H9 (cell line): ENCODE measurements around the gene GRIK1. TPM values are rescaled to one million over a fixed set of nuclear protein-coding genes. Genes with fewer than 3 reads are reported as not detected.
"Not testable (repeated sequence)": the region's sequence is repeated elsewhere in the genome, so short reads cannot be mapped to it uniquely, and the experiment has no call there.

Experiments used
- DNase-seq: peaks from one replicate; pipeline ENCODE4 v3.0.0-alpha.2; 2017
- H2AFZ ChIP-seq: one replicate; pipeline ENCODE4 v1.6.1; 2013; ENCODE audit warnings: mild to moderate bottlenecking, low read length, control low read depth, moderate library complexity
- H2AK5ac ChIP-seq: 2 replicates; pipeline ENCODE4 v1.6.1; 2013; ENCODE audit warnings: low read length, control low read depth, mixed read lengths; ENCODE audit not compliant: insufficient read length
- H2BK120ac ChIP-seq: one replicate; pipeline ENCODE4 v1.6.1; 2013; ENCODE audit warnings: low read depth, mild to moderate bottlenecking, low read length, control low read depth, inconsistent platforms; ENCODE audit not compliant: poor library complexity, severe bottlenecking
- H2BK12ac ChIP-seq: 2 replicates; pipeline ENCODE4 v1.6.1; 2013; ENCODE audit warnings: low read length, control low read depth, mixed read lengths, low read depth; ENCODE audit not compliant: insufficient read length
- H2BK15ac ChIP-seq: 2 replicates; pipeline ENCODE4 v1.6.1; 2013; ENCODE audit warnings: low read depth, low read length, control low read depth
- H2BK20ac ChIP-seq: one replicate; pipeline ENCODE4 v1.6.1; 2013; ENCODE audit warnings: low read depth, mild to moderate bottlenecking, low read length, control low read depth, inconsistent platforms; ENCODE audit not compliant: poor library complexity, severe bottlenecking
- H2BK5ac ChIP-seq: 2 replicates; pipeline ENCODE4 v1.6.1; 2013; ENCODE audit warnings: low read length, control low read depth, mixed read lengths; ENCODE audit not compliant: insufficient read length
- H3K14ac ChIP-seq: 2 replicates; pipeline ENCODE4 v1.6.1; 2013; ENCODE audit warnings: low read length, control low read depth; ENCODE audit not compliant: insufficient read depth
- H3K18ac ChIP-seq: 2 replicates; pipeline ENCODE4 v1.6.1; 2013; ENCODE audit warnings: low read depth, mild to moderate bottlenecking, mixed read lengths, low read length, control low read depth; ENCODE audit not compliant: insufficient read length
- H3K23ac ChIP-seq: 2 replicates; pipeline ENCODE4 v1.6.1; 2013; ENCODE audit warnings: low read length, control low read depth, mixed read lengths, low read depth; ENCODE audit not compliant: insufficient read length
- H3K23me2 ChIP-seq: 2 replicates; pipeline ENCODE4 v1.6.1; 2013; ENCODE audit warnings: low read depth, mild to moderate bottlenecking, mixed read lengths, low read length, control low read depth; ENCODE audit not compliant: insufficient read length, poor library complexity, severe bottlenecking
- H3K27ac ChIP-seq: 2 replicates; pipeline ENCODE4 v1.5.1; 2013; ENCODE audit warnings: low read length, control low read depth, mixed read lengths, low read depth; ENCODE audit not compliant: insufficient read length
- H3K27me3 ChIP-seq: 2 replicates; pipeline ENCODE4 v1.6.1; 2013; ENCODE audit warnings: low read length, control low read depth, inconsistent platforms; ENCODE audit not compliant: insufficient read depth
- H3K4ac ChIP-seq: 2 replicates; pipeline ENCODE4 v1.6.1; 2013; ENCODE audit warnings: low read depth, mild to moderate bottlenecking, control low read depth, inconsistent platforms, low read length, moderate library complexity
- H3K4me1 ChIP-seq: 2 replicates; pipeline ENCODE4 v1.6.1; 2013; ENCODE audit warnings: low read length, control low read depth, inconsistent platforms; ENCODE audit not compliant: insufficient read depth
- H3K4me2 ChIP-seq: 2 replicates; pipeline ENCODE4 v1.6.1; 2013; ENCODE audit warnings: low read length, control low read depth, mixed read lengths; ENCODE audit not compliant: insufficient read length, insufficient read depth
- H3K56ac ChIP-seq: 2 replicates; pipeline ENCODE4 v1.6.1; 2013; ENCODE audit warnings: low read depth, mild to moderate bottlenecking, mixed read lengths, low read length, control low read depth; ENCODE audit not compliant: insufficient read length
- H3K79me1 ChIP-seq: 2 replicates; pipeline ENCODE4 v1.6.1; 2013; ENCODE audit warnings: low read depth, mild to moderate bottlenecking, moderate library complexity, low read length, control low read depth, inconsistent platforms; ENCODE audit not compliant: insufficient read depth, poor library complexity, severe bottlenecking
- H3K79me2 ChIP-seq: 2 replicates; pipeline ENCODE4 v1.6.1; 2013; ENCODE audit warnings: low read length, control low read depth, inconsistent platforms; ENCODE audit not compliant: insufficient read depth
- H3K9ac ChIP-seq: 2 replicates; pipeline ENCODE4 v1.6.1; 2013; ENCODE audit warnings: low read length, control low read depth, mixed read lengths; ENCODE audit not compliant: insufficient read length; ENCODE audit errors: extremely low read depth
- H3K9me3 ChIP-seq: one replicate; pipeline ENCODE4 v1.6.1; 2013; ENCODE audit warnings: low read depth, low read length, inconsistent platforms; ENCODE audit not compliant: control insufficient read depth
- H3T11ph ChIP-seq: one replicate; pipeline ENCODE4 v1.6.1; 2013; ENCODE audit warnings: mild to moderate bottlenecking, low read length, control low read depth, inconsistent platforms
- H4K20me1 ChIP-seq: one replicate; pipeline ENCODE4 v1.6.1; 2013; ENCODE audit not compliant: control insufficient read depth, insufficient read length, insufficient read depth
- H4K5ac ChIP-seq: 2 replicates; pipeline ENCODE4 v1.6.1; 2013; ENCODE audit warnings: low read depth, mild to moderate bottlenecking, mixed read lengths, low read length, control low read depth; ENCODE audit not compliant: insufficient read length
- H4K8ac ChIP-seq: replicated peaks from 2 replicates; pipeline ENCODE4 v1.6.1; 2013; ENCODE audit warnings: low read length, control low read depth, mixed read lengths, low read depth; ENCODE audit not compliant: insufficient read length
- H4K91ac ChIP-seq: 2 replicates; pipeline ENCODE4 v1.6.1; 2013; ENCODE audit warnings: low read depth, mild to moderate bottlenecking, moderate library complexity, mixed read lengths, low read length, control low read depth; ENCODE audit not compliant: insufficient read length
- H3K27ac Mint-ChIP-seq, 3 experiments: 2 replicates in 2 of 3; 3 replicates in 1 of 3; pipeline ENCODE4 v1.8.0; 2020 to 2021; ENCODE audit warnings: mixed read lengths in 3 of 3, mild to moderate bottlenecking in 1 of 3, moderate library complexity in 1 of 3
- H3K27me3 Mint-ChIP-seq: 2 replicates; pipeline ENCODE4 v1.8.0; 2021; ENCODE audit warnings: low read depth, mild to moderate bottlenecking, moderate library complexity, mixed read lengths
- H3K36me3 Mint-ChIP-seq, 3 experiments: 2 replicates in 2 of 3; 3 replicates in 1 of 3; pipeline ENCODE4 v1.8.0; 2020 to 2021; ENCODE audit warnings: low read depth in 3 of 3, mixed read lengths in 3 of 3; ENCODE audit not compliant: insufficient read depth in 1 of 3
- H3K4me1 Mint-ChIP-seq, 2 experiments: 2 replicates each; pipeline ENCODE4 v1.8.0; 2020; ENCODE audit warnings: mixed read lengths in 2 of 2
- H3K4me3 Mint-ChIP-seq, 2 experiments: 2 replicates in 1 of 2; 3 replicates in 1 of 2; pipeline ENCODE4 v1.8.0; 2020 to 2021; ENCODE audit warnings: mild to moderate bottlenecking in 2 of 2, mixed read lengths in 2 of 2, moderate library complexity in 1 of 2
- H3K9me3 Mint-ChIP-seq, 2 experiments: 2 replicates in 1 of 2; 3 replicates in 1 of 2; pipeline ENCODE4 v1.8.0; 2020; ENCODE audit warnings: mild to moderate bottlenecking in 2 of 2, mixed read lengths in 2 of 2, moderate library complexity in 1 of 2
- WGBS: extraction: QIAGEN DNeasy Blood & Tissue Kit; methylation state at CpG from one replicate; pipeline ENCODE4 v1.1.7; 2013; ENCODE audit warnings: missing lambda C conversion rate, low lambda C conversion rate, mixed read lengths; ENCODE audit not compliant: insufficient read length; ENCODE audit errors: extremely low coverage; 5-methylcytosine and 5-hydroxymethylcytosine counted together
- total RNA-seq: library from RNA; stranded (reverse); gene quantifications from 2 replicates; pipeline ENCODE4 v1.2.1, GENCODE V29; 2021
- TF ChIP-seq, protein P1 (sequence below): fragments of 200-600 bp; sonication (generic); conservative IDR thresholded peaks from 3 replicates; pipeline ENCODE4 v1.8.0; 2021; ENCODE audit warnings: antibody characterized with exemption, mild to moderate bottlenecking

The GRIK1 gene
- total RNA-seq, 1 experiment from 2014 or later: not detected

GRCh38 chr21:29606613-29607012, 333.2 kb downstream of the GRIK1 start:
- no peak overlapping the region for H3K27ac Mint-ChIP-seq
- Histone ChIP-seq H3K23me2 (no peaks in the 10 kb centered on the region), H2BK12ac (no peak overlapping the region), H3K79me2 (no peaks in the 10 kb centered on the region), H2BK5ac (no peak overlapping the region), H3K56ac (no peak overlapping the region), H2AK5ac (no peak overlapping the region), H4K91ac (no peak overlapping the region), H3K27ac (no peak overlapping the region), H3K23ac (no peak overlapping the region), H3K27me3 (no peaks in the 10 kb centered on the region), H2BK120ac (no peak overlapping the region), H2BK15ac (no peak overlapping the region), H2BK20ac (no peak overlapping the region), H4K8ac (no peak overlapping the region), H3K9ac (no peak overlapping the region), H3K79me1 (no peaks in the 10 kb centered on the region), H4K5ac (no peak overlapping the region), H3K18ac (no peak overlapping the region), H3K14ac (no peak overlapping the region), H3K4me1 (no peaks in the 10 kb centered on the region), H3K4ac (no peak overlapping the region), H3T11ph (no peak overlapping the region), H3K9me3 (no peaks in the 10 kb centered on the region), H4K20me1 (no peaks in the 10 kb centered on the region), H3K4me2 (no peak overlapping the region), H2AFZ (no peak overlapping the region)
- H3K4me3 Mint-ChIP-seq: no peak overlapping the region
- peaks cover 0 to 2% of the 10 kb centered on the region in 2 experiments; a peak in 2 of 4 replicates for H3K4me1 Mint-ChIP-seq
- no peaks in the 10 kb centered on the region for H3K36me3 Mint-ChIP-seq
- H3K9me3 Mint-ChIP-seq: peaks cover 0 to 5% of the 10 kb centered on the region in 2 experiments; a peak in 1 of 5 replicates
- no CpG with 5 or more reads among the region's 3 CpGs for WGBS
- no peak for DNase-seq
- TF ChIP-seq, protein P1, sequence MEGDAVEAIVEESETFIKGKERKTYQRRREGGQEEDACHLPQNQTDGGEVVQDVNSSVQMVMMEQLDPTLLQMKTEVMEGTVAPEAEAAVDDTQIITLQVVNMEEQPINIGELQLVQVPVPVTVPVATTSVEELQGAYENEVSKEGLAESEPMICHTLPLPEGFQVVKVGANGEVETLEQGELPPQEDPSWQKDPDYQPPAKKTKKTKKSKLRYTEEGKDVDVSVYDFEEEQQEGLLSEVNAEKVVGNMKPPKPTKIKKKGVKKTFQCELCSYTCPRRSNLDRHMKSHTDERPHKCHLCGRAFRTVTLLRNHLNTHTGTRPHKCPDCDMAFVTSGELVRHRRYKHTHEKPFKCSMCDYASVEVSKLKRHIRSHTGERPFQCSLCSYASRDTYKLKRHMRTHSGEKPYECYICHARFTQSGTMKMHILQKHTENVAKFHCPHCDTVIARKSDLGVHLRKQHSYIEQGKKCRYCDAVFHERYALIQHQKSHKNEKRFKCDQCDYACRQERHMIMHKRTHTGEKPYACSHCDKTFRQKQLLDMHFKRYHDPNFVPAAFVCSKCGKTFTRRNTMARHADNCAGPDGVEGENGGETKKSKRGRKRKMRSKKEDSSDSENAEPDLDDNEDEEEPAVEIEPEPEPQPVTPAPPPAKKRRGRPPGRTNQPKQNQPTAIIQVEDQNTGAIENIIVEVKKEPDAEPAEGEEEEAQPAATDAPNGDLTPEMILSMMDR: no peak
- H3K27me3 Mint-ChIP-seq: no peaks in the 10 kb centered on the region

DNA sequence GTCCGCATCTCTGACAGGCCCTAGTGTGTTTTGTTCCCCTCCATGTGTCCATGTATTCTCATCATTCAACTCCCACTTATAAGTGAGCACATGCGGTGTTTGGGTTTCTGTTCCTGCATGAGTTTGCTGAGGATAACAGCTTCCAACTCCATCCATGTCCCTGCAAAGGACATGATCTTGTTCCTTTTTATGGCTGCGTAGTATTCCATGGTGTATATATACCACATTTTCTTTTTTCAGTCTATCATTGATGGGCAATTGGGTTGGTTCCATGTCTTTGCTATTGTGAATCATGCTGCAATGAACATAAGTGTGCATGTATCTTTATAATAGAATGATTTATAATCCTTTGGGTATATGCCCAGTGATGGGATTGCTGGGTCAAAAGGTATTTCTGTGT, 334.6 kb downstream of the GRIK1 start:
- H3K27ac Mint-ChIP-seq, H3K56ac ChIP-seq, H3K9ac ChIP-seq, H3K27me3 ChIP-seq, H3K18ac ChIP-seq, H3K4me1 Mint-ChIP-seq, H3K36me3 Mint-ChIP-seq, H4K8ac ChIP-seq, H3K79me1 ChIP-seq, H3K9me3 Mint-ChIP-seq, H4K91ac ChIP-seq, H3K4me2 ChIP-seq, H2BK15ac ChIP-seq, H3T11ph ChIP-seq, H3K27me3 Mint-ChIP-seq, H2BK120ac ChIP-seq, H3K9me3 ChIP-seq, DNase-seq, H3K23ac ChIP-seq, H2BK5ac ChIP-seq, H4K5ac ChIP-seq, H2BK12ac ChIP-seq, H2AFZ ChIP-seq, H4K20me1 ChIP-seq, H3K4me3 Mint-ChIP-seq, H3K4ac ChIP-seq, H3K23me2 ChIP-seq, H3K4me1 ChIP-seq, H3K14ac ChIP-seq, H3K79me2 ChIP-seq, H2AK5ac ChIP-seq, H2BK20ac ChIP-seq, H3K27ac ChIP-seq: not testable (repeated sequence)
- WGBS: no CpG with 5 or more reads among the region's 3 CpGs
